HG03354 (cell line): ENCODE results near the gene EBI3.
"Not testable (repeated sequence)": the region's sequence is repeated elsewhere in the genome, so short reads cannot be mapped to it uniquely, and the experiment has no call there.

Source experiments
- ATAC-seq: cut with Tn5 transposase; IDR thresholded peaks from one replicate; pipeline ENCODE4 v1.9.1; 2021; ENCODE audit warnings: mild to moderate bottlenecking; ENCODE audit not compliant: unreplicated experiment, poor library complexity, severe bottlenecking

EBI3 gene

GRCh38 chr19:4229179-4229931 is at the start of gene EBI3:
Gene EBI3 (plus strand): TSS chr19:4229523. CDS start chr19:4229551, 28 bp downstream.
- ATAC-seq = peak; percentile 78

DNA sequence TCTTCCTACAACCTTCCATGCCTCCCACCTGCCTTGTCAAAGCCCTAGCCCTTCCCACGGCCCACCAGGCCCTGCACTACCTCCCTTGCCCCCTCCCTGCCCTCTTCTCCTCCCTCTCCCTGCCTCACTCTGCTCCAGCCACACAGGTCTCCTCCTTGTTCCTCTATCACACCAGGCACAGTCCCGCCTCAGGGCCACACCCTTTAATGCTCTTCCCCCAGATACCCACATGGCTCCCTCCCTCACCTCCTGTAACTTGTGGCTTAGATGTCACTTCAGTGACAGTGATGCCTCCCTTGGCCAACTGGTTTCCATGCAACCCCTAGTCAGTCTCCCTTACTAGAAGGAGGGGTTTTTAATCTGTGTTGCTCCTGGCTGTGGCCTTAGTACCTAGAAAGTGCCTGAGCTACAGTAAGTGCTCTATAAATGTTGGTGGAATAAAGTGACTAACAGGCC is 48.2 kb upstream of the EBI3 start:
- ATAC-seq = no peak

- peak; percentile 75 for ATAC-seq
Observed at GRCh38 chr19:4182084-4182810, 47.1 kb upstream of the EBI3 start, which contains the start of the genes ANKRD24 and SIRT6. Gene ANKRD24 (plus strand): TSS chr19:4182689. CDS start chr19:4186426, 3,737 bp downstream. Gene SIRT6 (minus strand): TSS chr19:4182563. CDS start chr19:4182539, 24 bp downstream.

GRCh38 chr19:4183967-4184717 is 45.2 kb upstream of the EBI3 start:
- ATAC-seq = no peak

GRCh38 chr19:4184718-4185352 is 44.5 kb upstream of the EBI3 start:
- ATAC-seq = no peak

DNA sequence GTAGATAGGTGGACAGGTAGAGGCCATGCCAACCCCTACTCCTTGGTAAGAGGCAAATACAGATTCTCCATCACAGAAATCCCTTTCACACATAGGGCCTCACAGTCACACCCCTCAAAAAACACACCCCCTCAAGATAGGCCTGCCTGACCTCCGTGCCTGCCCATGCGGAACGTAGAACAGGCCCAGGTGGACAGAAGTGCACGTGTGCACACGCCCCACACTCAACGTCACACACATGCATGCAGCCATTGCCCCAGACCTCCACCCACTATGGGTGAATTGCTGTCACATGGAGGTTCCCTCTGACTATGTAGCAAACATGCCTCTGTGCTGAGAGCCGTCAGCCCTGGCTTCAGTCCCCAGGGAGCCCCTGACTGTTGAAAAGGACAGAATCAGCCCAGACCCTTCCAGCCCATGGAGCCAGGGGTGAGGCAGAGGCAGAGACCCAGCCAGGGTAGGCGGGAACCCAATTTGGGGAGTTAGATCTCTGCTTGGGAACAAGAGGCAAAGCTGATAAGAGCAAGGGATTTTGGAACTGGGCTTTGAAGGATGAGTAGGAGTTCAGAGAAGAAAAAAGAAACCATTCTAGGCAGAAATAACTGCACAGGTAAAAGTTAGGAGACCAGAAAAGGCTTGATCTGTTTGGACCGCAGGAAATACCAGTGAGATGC is 43.8 kb upstream of the EBI3 start:
- no peak for ATAC-seq

DNA sequence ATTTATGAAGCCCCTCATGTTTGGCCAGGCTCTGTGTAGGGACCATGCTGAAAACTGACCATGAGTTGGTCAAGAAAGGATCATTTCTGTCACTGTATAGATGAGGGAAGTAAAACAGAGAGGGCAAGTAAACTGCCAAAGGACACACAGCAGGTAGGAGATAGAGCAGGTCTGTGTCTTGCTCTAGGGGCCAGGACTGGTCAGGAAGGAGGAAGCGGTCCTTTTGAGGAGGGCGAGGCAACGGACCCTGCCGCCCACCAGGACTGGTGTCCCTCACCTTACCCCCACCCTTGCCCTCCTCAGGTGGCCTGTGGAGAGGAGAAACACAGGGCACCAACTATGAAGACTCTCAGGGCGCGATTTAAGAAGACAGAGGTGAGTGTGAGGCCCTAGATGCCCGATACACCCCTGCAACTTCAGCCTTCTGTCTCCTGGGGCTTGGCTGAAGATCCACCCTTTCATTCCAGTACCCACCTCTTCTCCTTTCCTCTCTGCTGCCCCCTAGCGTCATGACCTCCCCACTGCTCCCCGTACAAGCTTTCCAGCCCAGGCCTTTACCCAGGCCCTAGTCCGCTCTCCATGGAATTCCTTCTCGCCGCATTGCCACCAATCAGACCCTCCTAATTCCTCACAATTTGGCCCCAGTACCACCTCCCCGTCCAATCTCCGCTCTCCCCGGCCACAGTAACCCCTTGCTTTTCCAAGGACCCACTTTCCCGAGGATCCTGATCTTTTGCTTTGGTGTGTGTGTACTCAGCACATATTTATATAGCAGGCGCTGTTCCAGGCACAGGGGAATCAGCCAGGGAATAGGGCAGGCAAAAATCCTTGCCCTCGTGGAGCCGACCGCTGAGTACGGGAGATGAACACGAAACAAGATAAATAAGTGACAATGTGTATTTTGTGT is 43.0 kb upstream of the EBI3 start:
- no peak for ATAC-seq

DNA sequence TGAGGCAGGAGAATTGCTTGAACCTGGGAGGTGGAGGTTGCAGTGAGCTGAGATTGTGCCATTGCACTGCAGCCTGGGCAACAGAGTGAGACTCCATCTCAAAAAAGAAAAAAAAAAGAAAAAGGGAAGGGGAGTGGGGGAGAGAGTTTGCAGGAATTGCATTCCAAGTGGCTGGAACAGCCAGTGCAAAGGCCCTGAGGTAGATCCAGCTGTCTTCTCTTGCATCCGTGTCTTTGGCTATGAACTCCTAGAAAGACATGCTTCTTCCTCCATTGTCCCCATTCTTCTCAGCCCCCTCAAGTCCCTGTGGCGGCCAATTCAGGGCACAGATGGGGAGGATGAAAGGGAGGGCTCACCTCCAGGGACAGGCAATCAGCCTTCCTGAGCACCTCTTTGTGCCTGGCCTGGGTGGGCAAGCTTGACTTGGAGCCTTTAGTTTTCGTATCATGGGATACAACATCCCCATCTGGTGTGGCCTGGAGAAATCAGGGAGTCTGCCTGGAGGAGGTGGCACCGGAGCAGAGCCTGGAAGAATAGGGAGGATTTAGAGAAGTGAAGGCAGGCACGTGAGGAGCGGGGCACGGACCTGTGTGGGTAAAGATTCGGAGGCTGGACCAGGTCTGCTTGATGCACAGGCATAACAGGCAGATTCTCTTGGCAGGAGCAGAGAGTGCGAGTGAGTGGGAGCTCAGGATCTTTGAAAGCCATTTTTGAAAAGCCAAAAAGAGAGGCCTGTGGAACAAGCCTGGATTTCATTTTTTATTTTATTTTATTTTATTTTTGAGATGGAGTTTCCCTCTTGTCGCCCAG is 41.8 kb upstream of the EBI3 start:
- no peak for ATAC-seq

DNA sequence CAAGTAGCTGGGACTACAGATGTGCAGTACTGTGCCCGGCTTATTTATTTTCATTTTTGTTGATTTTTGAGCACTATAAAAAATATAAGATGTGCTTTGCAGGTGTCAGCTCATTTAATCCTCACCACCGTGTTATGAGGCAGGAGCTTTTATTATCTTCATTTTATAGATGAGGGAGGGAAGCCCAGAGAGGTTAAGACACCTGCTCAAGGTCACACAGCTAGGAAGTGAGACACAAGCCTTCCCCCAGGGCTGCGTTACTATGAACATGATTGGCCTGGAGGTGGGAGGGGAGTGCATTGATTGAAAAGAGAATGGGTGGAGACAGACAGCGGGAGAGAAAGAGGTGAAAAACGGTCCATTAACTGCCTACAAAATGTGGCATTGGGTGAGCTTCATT is 39.7 kb upstream of the EBI3 start:
- ATAC-seq = no peak

DNA sequence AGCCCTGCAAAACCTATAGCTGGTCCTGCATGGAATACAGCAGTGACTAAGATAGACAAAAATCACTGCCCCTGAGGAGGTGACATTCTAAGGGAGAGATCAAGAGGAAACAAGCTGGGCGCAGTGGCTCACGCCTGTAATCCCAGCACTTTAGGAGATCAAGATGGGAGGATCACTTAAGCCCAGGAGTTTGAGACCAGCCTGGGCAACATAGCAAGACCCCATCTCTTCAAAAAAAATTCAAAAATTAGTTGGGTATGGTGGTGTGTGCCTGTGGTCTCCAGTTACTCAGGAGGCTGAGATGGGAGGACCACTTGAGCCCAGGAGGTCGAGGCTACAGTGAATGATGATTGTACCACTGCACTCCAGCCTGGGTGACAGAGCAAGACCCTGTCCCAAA is 36.8 kb upstream of the EBI3 start:
- ATAC-seq = not testable (repeated sequence)

GRCh38 chr19:4194353-4194752 is 35.0 kb upstream of the EBI3 start:
- ATAC-seq = no peak

- no peak for ATAC-seq
Observed at GRCh38 chr19:4196009-4196408, 33.3 kb upstream of the EBI3 start.

DNA sequence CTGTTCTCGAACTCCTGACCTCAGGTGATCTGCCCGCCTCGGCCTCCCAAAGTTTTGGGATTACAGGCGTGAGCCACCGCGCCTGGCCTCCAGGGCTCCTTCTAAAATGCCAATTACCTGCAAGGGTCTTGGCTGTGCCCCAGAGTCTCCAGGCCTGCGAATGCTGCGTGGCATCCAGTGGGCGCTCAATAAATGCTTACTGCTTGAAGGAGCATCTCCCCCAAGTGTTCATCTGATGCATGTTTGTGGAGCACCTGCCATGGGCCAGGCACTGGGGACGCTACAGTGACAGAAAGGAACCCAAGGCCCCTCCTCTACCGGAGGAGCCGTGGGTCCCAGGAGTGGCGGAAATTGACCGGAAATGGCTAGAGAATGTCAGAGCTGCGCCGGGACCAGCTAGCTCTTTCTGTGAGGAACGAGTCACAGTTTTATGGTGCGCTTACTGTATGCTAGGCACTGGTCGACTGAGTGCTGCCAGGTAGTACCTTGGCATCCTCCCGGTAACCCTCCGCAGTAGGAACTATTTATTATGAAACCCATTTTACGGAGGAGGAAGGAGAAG is 32.7 kb upstream of the EBI3 start:
- no peak for ATAC-seq

GRCh38 chr19:4197228-4197624 is 32.1 kb upstream of the EBI3 start:
- no peak for ATAC-seq

DNA sequence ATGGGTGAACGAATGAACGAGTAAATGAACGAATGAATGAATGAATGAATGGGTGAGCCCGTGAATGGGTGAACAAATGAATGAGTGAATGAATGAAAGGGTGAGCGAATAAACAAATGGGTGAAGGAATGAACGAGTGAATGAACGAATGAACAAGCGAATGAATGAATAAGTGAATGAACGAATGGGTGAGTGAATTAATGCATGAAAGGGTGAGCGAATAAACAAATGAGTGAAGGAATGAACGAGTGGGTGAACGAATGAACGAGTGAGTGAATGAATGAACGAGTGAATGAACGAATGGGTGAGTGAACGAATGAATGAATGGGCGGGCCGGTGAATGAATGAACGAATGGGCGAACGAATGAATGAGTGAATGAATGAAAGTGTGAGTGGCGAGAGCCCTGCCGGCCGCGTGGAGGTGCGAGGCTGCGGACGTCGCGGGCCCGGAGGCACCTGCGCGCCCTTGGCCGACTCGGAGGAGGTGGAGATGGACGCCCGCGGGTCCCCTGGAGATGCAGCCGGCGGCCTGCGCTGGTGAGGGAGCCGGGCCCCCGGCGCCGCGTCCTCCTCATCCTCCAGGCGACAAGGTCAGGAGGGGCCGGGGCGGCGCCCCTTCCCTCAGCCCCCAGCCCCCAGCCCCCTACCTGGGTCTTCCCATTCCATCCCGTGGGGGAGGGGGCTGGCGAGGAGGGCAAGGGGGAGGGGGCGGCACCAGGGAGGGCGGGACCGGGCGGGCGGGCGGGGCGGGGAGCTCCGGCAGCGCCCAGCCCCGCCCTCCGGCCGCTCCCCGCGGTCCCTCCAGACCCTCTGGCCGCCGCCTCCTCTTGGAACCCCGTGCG is 31.5 kb upstream of the EBI3 start:
- ATAC-seq = no peak

GRCh38 chr19:4198467-4199126 is 30.7 kb upstream of the EBI3 start:
- no peak for ATAC-seq
